Measurements from ENCODE around the gene OSCP1. TPM values are rescaled to one million over a fixed set of nuclear protein-coding genes. Genes with fewer than 3 reads are reported as not detected.

OSCP1 gene
- total RNA-seq, 4 donors from 2014 or later, result 7.0 to 9.7 (median 8.2) TPM

GRCh38 chr1:36442337-36442736 is 7.9 kb downstream of the OSCP1 start:
- no peak for TF ChIP-seq CTCF (IDR thresholded peaks at IDR 0.05; ENCODE audit: low read depth)

- TF ChIP-seq CTCF (IDR thresholded peaks at IDR 0.05; ENCODE audit: low read depth), result no peak
Measured at GRCh38 chr1:36440646-36441045, 9.6 kb downstream of the OSCP1 start.

- TF ChIP-seq CTCF (IDR thresholded peaks at IDR 0.05; ENCODE audit: low read depth), result no peak
Measured at GRCh38 chr1:36440044-36440443, 10.2 kb downstream of the OSCP1 start.

GRCh38 chr1:36438715-36439114 is 11.5 kb downstream of the OSCP1 start:
- TF ChIP-seq CTCF (IDR thresholded peaks at IDR 0.05; ENCODE audit: low read depth), result no peak

- no peak for TF ChIP-seq CTCF (IDR thresholded peaks at IDR 0.05; ENCODE audit: low read depth)
Measured at GRCh38 chr1:36436821-36437220, 13.4 kb downstream of the OSCP1 start.

GRCh38 chr1:36433102-36433501 is 17.1 kb downstream of the OSCP1 start:
- no peak for TF ChIP-seq CTCF (IDR thresholded peaks at IDR 0.05; ENCODE audit: low read depth)

DNA sequence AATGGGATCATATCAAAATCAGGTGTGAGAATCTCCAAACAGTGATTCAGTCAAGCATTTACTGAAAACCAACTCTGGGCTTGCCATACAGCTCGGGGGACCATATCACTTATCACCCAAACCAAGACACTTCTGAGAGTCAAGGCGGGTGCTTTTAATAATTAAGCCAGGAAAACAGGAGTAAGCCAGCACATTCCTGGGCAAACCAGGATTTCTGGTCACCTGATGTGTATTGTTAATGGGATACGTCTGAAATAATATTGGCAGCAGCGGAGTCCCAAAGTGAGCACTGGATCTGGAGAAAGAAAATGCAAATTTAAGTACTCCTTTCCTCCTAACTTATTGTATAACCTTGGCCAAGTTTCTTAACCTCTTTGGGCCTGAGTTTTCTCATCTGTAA is 17.6 kb downstream of the OSCP1 start:
- TF ChIP-seq CTCF (IDR thresholded peaks at IDR 0.05; ENCODE audit: low read depth), result no peak
